Subcutaneous abdominal adipose tissue (tissue), 5 donors: Measurements from ENCODE around the gene GJA10.

Source experiments
- H3K27ac ChIP-seq: one replicate; pipeline ENCODE4 v1.7.0; 2013; ENCODE audit warnings: low read depth, mild to moderate bottlenecking, inconsistent platforms, low read length, moderate library complexity
- H3K27me3 ChIP-seq, 5 donors: one replicate each; pipeline ENCODE4 v1.7.0; 2013; ENCODE audit warnings: low read length in 5 of 5, inconsistent platforms in 1 of 5; ENCODE audit not compliant: control insufficient read depth in 5 of 5, insufficient read depth in 4 of 5
- H3K36me3 ChIP-seq, 5 donors: one replicate each; pipeline ENCODE4 v1.7.0; 2013; ENCODE audit warnings: low read length in 5 of 5; ENCODE audit not compliant: control insufficient read depth in 5 of 5, insufficient read depth in 5 of 5
- H3K4me1 ChIP-seq, 5 donors: one replicate each; pipeline ENCODE4 v1.7.0; 2013; ENCODE audit warnings: low read length in 5 of 5, mild to moderate bottlenecking in 3 of 5, moderate library complexity in 1 of 5; ENCODE audit not compliant: control insufficient read depth in 5 of 5, insufficient read depth in 5 of 5
- H3K4me3 ChIP-seq, 5 donors: one replicate each; pipeline ENCODE4 v1.7.0; 2013; ENCODE audit warnings: low read length in 5 of 5, low read depth in 1 of 5
- H3K9ac ChIP-seq, 5 donors: one replicate each; pipeline ENCODE4 v1.7.0; 2013; ENCODE audit warnings: low read length in 5 of 5, mild to moderate bottlenecking in 4 of 5, moderate library complexity in 3 of 5
- H3K9me3 ChIP-seq, 5 donors: one replicate each; pipeline ENCODE4 v1.7.0; 2013; ENCODE audit warnings: low read length in 5 of 5; ENCODE audit not compliant: control insufficient read depth in 5 of 5
- donor health status: healthy.
- donor health status: healthy.
- donor health status: healthy.
- donor health status: healthy.
- donor health status: healthy.

Gene GJA10

DNA sequence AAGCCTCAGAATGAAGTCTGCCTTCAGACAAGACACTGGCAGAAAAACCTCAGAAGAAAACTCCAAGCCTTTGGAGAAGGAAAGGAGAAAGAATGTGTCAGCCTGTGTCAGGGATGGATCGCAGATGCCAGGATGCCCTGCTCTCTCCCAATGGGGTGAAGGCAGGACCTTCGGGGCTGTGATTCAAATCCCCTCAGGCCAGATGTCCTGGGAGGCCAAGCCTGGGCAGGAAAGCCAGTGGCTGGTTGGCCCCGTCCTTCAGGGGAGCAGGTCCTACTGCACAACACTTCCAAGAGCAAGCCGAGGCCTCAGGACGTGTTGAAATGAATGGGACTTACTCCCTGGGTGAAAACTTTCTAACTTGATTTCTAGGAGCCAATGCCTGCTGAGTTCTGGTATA lies 36.5 kb downstream of the GJA10 start:
- no peaks in the 10 kb centered on the region for H3K4me1 ChIP-seq
- H3K36me3 ChIP-seq, result peaks cover 0 to 8% (median 7%) of the 10 kb centered on the region in 5 donors
- no peak overlapping the region for H3K27ac ChIP-seq
- no peaks in the 10 kb centered on the region for H3K27me3 ChIP-seq
- no peak overlapping the region for H3K9ac ChIP-seq
- no peak overlapping the region for H3K4me3 ChIP-seq
- H3K9me3 ChIP-seq, result no peaks in the 10 kb centered on the region

DNA sequence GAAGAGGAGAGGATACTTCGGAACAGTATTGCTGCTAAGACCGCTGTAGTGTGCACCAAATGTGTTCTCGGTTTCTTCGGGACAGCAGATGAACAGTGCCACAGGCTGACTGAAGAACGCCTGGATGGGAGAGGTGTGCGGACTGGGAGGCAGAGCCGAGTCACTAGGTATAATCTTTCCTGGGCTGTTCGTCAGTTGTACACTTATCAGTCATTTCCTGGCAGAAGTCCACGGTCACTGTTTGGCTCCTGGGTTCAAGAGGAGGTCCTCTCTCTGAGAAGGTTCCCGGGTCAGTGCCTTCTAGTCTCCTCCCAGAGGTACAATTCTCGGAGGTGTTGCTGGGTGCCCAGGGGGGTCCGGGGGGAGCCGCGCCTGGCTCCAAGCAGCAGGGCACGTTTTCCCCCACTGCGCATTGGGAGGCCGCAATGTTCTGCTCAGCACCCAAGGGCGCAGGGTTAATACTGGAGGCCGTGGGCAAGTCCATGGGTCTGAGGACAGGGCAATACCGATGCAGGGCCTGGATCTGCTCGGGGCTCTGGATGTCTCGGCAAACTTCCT lies 38.1 kb downstream of the GJA10 start:
- no peak overlapping the region for H3K9ac ChIP-seq
- no peaks in the 10 kb centered on the region for H3K4me1 ChIP-seq
- H3K9me3 ChIP-seq, result no peaks in the 10 kb centered on the region
- H3K27me3 ChIP-seq, result no peaks in the 10 kb centered on the region
- peaks cover 0 to 8% (median 7%) of the 10 kb centered on the region in 5 donors for H3K36me3 ChIP-seq
- H3K27ac ChIP-seq, result no peak overlapping the region
- no peak overlapping the region for H3K4me3 ChIP-seq

GRCh38 chr6:89934685-89935366 lies 40.6 kb downstream of the GJA10 start:
- no peaks in the 10 kb centered on the region for H3K27me3 ChIP-seq
- H3K36me3 ChIP-seq, result peaks cover 0 to 8% (median 7%) of the 10 kb centered on the region in 5 donors
- no peak overlapping the region for H3K9ac ChIP-seq
- H3K9me3 ChIP-seq, result no peaks in the 10 kb centered on the region
- H3K27ac ChIP-seq, result no peak overlapping the region
- H3K4me3 ChIP-seq, result no peak overlapping the region
- no peaks in the 10 kb centered on the region for H3K4me1 ChIP-seq

DNA sequence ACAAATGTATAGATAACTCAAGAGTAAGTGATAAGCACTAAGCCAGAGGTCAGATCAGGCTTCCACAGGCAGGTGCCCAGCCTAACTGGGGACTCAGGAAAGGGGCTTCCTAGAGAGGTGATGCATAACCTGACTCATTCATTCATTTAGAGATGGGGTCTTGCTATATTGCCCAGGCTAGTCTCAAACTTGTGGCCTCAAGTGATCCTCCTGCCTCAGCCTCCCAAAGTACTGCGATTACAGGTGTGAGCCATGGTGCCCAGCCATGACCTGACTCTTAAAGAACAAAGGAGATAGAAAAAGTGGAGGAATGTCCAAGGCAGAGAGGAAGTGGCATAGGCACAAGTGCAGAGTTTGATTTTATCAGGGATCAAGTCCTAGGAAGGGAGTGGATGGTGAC lies 41.9 kb downstream of the GJA10 start:
- H3K9ac ChIP-seq, result no peak overlapping the region
- H3K27ac ChIP-seq, result no peak overlapping the region
- no peaks in the 10 kb centered on the region for H3K4me1 ChIP-seq
- H3K36me3 ChIP-seq, result peaks cover 0 to 8% (median 7%) of the 10 kb centered on the region in 5 donors
- H3K4me3 ChIP-seq, result no peak overlapping the region
- no peaks in the 10 kb centered on the region for H3K27me3 ChIP-seq
- no peaks in the 10 kb centered on the region for H3K9me3 ChIP-seq

DNA sequence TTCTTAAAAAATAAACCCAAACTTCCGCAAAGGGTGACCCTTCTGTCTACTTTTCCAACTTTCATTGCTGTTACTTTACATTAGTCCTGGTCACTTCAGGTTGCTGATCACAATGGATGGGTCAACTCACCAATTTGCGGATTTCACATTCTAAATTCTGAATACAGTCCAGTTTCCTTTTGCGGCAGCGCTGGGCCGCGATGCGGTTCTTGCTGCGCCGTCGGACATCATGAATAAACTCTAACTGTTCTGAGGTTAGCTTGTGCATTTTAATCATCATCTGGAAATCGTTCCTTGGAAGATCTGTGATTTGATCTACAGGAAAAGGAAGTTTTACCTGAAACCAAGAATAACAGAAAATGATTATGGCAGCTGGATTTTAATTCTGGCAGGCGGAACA lies 43.7 kb downstream of the GJA10 start:
- Histone ChIP-seq H3K36me3 (no peaks in the 10 kb centered on the region), H3K27ac (no peak overlapping the region), H3K9ac (no peak overlapping the region), H3K4me3 (no peak overlapping the region), H3K9me3 (no peaks in the 10 kb centered on the region), H3K4me1 (no peaks in the 10 kb centered on the region), H3K27me3 (peaks cover 0 to 4% (median 0%) of the 10 kb centered on the region in 5 donors)

DNA sequence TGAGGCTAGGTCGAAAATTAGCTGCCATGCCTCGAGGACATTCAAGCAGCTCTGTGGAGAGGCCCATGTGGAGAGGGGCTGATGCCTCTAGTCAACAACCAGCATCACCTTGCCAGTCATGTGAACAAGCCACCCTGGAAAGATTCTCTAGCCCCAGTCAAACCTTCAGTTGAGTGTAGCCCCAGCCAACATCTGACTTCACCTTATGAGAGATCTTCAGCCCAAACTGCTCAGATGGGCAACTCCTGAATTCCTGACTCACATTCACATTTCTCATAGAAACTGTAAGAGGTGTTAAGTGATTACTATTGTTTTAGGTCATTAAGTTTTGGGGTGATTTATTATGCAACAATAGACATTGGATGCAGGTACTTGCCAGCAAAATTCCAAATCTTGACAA lies 44.9 kb downstream of the GJA10 start:
- H3K9ac ChIP-seq, result no peak overlapping the region

DNA sequence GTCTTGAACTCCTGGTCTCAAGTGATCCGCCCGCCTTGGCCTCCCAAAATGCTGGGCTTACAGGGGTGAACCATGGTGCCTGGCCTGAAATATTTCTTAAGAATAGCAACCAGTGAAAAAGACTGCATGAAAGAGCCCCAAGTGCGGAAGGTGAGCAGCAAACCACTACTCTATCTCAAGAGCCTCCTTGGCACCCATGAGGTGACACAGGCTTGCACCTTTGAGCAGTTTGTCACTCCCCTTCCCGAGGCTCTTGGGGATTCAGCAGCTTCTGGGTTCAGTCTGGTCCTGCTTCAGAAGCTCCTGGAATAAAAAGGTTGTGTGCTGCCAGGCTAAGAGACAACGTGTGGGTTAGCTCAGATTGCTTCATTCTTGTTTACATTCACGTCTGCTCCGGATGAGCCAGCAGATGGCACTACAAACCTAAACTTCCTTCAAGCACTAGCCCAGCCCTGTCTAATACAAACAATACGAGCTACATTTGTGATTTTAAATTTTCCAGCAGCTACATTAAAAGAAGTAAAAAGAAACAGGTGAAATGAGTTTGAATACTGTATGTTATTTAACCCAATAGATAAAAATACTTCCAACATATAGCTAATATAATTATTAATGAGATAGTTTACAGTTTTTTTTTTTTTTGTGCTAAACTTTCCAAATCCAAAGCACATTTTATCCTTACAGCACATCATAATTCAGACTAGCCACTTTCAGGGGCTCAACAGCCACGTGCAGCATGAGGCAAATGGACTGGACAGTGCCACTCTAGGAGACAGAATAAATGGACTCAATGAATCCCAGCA lies 46.2 kb downstream of the GJA10 start:
- peaks cover 0 to 4% (median 4%) of the 10 kb centered on the region in 5 donors for H3K27me3 ChIP-seq
- H3K36me3 ChIP-seq, result no peaks in the 10 kb centered on the region
- H3K27ac ChIP-seq, result no peak overlapping the region
- H3K4me3 ChIP-seq, result no peak overlapping the region
- H3K4me1 ChIP-seq, result no peaks in the 10 kb centered on the region
- no peak overlapping the region for H3K9ac ChIP-seq
- no peaks in the 10 kb centered on the region for H3K9me3 ChIP-seq

More for the DNA sequence above, 44.9 kb downstream of the GJA10 start:
- Histone ChIP-seq H3K4me1 (no peaks in the 10 kb centered on the region), H3K9me3 (no peaks in the 10 kb centered on the region), H3K4me3 (no peak overlapping the region), H3K27ac (no peak overlapping the region), H3K36me3 (no peaks in the 10 kb centered on the region), H3K27me3 (peaks cover 0 to 4% (median 4%) of the 10 kb centered on the region in 5 donors)

- no peak overlapping the region for H3K9ac ChIP-seq
- H3K4me3 ChIP-seq, result no peak overlapping the region
- no peaks in the 10 kb centered on the region for H3K4me1 ChIP-seq
- no peaks in the 10 kb centered on the region for H3K36me3 ChIP-seq
- no peaks in the 10 kb centered on the region for H3K9me3 ChIP-seq
- no peak overlapping the region for H3K27ac ChIP-seq
- peaks cover 0 to 4% (median 4%) of the 10 kb centered on the region in 5 donors for H3K27me3 ChIP-seq
Measured at GRCh38 chr6:89941031-89941762, 46.9 kb downstream of the GJA10 start.

DNA sequence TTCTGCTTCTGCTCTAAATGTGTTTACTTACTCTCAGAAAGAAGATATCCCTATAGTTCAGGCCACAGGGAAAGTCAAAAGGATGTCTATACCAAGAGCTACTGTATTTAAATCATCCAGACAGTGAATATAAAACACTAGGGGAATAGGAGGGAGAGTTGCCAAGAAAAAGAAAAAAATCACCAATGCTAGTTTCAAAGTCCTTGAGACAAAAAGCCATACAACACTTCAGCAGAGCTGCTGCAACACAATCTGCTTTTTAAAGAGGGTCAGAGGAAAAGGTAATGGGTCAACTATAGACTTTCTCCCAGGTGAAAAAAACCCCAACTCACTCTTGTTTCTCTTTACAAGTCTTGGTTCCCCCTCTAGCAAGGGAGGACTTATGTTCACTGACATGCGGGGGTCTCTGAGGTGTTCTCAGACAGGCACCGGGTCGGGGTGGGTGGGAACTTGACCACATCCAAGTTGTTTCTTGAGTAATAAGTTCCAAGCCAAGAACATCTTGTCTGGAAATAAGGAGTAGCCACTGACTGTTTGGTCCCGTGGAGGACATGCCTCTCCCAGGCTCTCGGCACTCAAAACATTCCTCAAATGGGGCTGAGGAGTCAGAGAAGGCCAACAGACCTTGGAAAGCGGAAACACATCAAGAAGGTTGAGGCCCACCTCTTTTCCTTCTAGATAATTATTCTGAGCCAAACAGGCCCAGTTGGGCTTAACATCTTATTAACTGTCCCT lies 47.7 kb downstream of the GJA10 start:
- Histone ChIP-seq H3K36me3 (no peaks in the 10 kb centered on the region), H3K4me1 (no peaks in the 10 kb centered on the region), H3K27me3 (peaks cover 0 to 4% (median 4%) of the 10 kb centered on the region in 5 donors), H3K9ac (no peak overlapping the region), H3K9me3 (no peaks in the 10 kb centered on the region), H3K27ac (no peak overlapping the region), H3K4me3 (no peak overlapping the region)
